Epithelial cell of umbilical artery (primary cell): ENCODE measurements around the gene CRTAP. TPM values are rescaled to one million over a fixed set of nuclear protein-coding genes. Genes with fewer than 3 reads are reported as not detected.

ENCODE experiments used
- total RNA-seq: library from RNA; depleted of rRNA; stranded (reverse); fragments of >200 nt; gene quantifications from 2 replicates; pipeline ENCODE4 v1.2.3, GENCODE V29; 2014

CRTAP gene
- total RNA-seq = 103 and 150 TPM in 2 replicates

DNA sequence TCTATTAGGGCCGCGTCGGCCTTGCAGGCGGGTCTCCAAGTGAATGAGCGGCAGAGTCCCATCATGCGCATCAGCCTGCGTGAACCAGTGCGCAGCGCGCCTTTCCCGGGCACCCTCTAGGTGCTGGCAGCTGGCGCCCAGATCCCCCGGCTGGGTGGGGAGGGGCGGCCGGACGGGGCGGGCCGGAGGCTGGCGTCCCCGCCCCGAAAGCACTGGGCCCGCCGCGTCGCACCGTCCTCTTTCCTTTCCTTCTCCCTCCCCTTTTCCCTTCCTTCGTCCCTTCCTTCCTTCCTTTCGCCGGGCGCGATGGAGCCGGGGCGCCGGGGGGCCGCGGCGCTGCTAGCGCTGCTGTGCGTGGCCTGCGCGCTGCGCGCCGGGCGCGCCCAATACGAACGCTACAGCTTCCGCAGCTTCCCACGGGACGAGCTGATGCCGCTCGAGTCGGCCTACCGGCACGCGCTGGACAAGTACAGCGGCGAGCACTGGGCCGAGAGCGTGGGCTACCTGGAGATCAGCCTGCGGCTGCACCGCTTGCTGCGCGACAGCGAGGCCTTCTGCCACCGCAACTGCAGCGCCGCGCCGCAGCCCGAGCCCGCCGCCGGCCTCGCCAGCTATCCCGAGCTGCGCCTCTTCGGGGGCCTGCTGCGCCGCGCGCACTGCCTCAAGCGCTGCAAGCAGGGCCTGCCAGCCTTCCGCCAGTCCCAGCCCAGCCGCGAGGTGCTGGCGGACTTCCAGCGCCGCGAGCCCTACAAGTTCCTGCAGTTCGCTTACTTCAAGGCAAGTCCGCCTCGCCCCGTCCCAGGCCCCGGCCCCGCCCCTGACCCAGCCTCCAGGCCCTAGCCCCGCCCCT is at the start of gene CRTAP:
Gene CRTAP, plus strand, starts transcription at position 243 of the 850 bp plus-strand sequence. Its CDS starts 64 bp downstream, at position 307.

Other genes starting within 250 kb of the CRTAP start
- gene CCR4, start 162.4 kb upstream of the CRTAP start, total RNA-seq = under 0.01 and 0.30 TPM in 2 replicates
- 41.9 and 48.8 TPM in 2 replicates for gene GLB1, start 16.9 kb upstream of the CRTAP start, total RNA-seq
- gene TMPPE, start 16.9 kb upstream of the CRTAP start, total RNA-seq = 4.5 and 7.0 TPM in 2 replicates
- gene SUSD5, start 104.8 kb downstream of the CRTAP start, total RNA-seq = 5.2 and 9.1 TPM in 2 replicates
- 12.7 and 21.1 TPM in 2 replicates for gene FBXL2, start 163.4 kb downstream of the CRTAP start, total RNA-seq